Muscle layer of colon (tissue), 2 donors: Measurements from ENCODE around the gene AGA.

Experiments used
- H3K27ac ChIP-seq: one replicate; pipeline ENCODE4 v1.7.0; 2013; ENCODE audit warnings: low read depth, mild to moderate bottlenecking, low read length, moderate library complexity
- H3K27me3 ChIP-seq, 2 donors: one replicate each; pipeline ENCODE4 v1.7.0; 2013; ENCODE audit warnings: low read length in 2 of 2, mild to moderate bottlenecking in 2 of 2; ENCODE audit not compliant: insufficient read depth in 2 of 2, control insufficient read depth in 1 of 2
- H3K36me3 ChIP-seq: one replicate; pipeline ENCODE4 v1.7.0; 2013; ENCODE audit warnings: mild to moderate bottlenecking, low read length; ENCODE audit not compliant: insufficient read depth
- H3K4me1 ChIP-seq: one replicate; pipeline ENCODE4 v1.7.0; 2013; ENCODE audit warnings: mild to moderate bottlenecking, low read length; ENCODE audit not compliant: insufficient read depth
- H3K4me3 ChIP-seq, 2 donors: one replicate each; pipeline ENCODE4 v1.7.0; 2013; ENCODE audit warnings: low read length in 2 of 2, low read depth in 1 of 2, mild to moderate bottlenecking in 1 of 2, moderate library complexity in 1 of 2
- H3K9ac ChIP-seq: one replicate; pipeline ENCODE4 v1.7.0; 2013; ENCODE audit warnings: low read length
- H3K9me3 ChIP-seq: one replicate; pipeline ENCODE4 v1.7.0; 2013; ENCODE audit warnings: mild to moderate bottlenecking, low read length
- donor health status: abdominal sarcoma.
- donor health status: Adenocarcinoma of cecum.

The AGA gene

DNA sequence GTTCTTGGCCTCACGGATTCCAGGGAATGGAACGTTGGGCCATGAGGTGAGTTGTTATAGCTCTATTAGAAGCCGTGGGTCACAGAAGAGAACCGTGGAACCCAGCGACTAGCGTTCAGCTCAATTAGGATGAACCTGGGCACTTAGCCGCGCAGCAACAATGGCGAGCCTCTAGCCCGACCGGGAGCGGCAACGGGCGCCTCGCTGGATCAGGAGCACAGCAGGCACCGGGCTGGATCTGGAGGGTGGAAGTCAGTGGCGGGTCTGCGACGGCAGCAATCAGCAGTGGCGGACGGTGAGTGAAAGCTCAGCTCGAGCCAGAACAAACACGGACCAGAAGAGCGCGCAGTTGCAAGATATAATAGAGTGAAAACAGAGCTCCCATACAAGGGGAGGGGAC lies 34.2 kb downstream of the AGA start:
- Histone ChIP-seq H3K9ac (no peak overlapping the region), H3K36me3 (no peaks in the 10 kb centered on the region), H3K9me3 (no peaks in the 10 kb centered on the region), H3K4me1 (no peaks in the 10 kb centered on the region), H3K27me3 (no peaks in the 10 kb centered on the region), H3K4me3 (no peak overlapping the region), H3K27ac (no peak overlapping the region)

DNA sequence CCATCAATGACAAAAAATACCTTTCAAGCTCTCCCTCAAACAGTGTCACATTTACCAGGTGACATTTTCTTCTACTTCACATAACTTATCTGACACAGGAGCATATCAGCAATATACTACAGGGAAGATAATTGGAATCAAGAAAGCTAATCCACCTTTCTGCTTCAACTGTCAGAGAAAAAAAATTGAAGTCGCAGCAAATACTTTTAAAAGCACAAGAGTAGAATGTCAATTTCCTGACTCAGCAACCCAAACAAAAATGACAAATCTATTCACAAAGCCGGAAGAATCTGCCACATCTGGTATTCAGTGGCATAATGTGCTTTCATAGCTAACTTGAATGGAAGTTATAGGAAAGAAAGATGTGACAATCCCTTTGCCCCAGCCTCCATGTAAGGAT lies 36.7 kb downstream of the AGA start:
- no peaks in the 10 kb centered on the region for H3K9me3 ChIP-seq
- no peak overlapping the region for H3K27ac ChIP-seq
- H3K9ac ChIP-seq, result no peak overlapping the region
- no peaks in the 10 kb centered on the region for H3K27me3 ChIP-seq
- no peaks in the 10 kb centered on the region for H3K36me3 ChIP-seq
- H3K4me3 ChIP-seq, result no peak overlapping the region
- no peaks in the 10 kb centered on the region for H3K4me1 ChIP-seq

- Histone ChIP-seq H3K9me3 (no peaks in the 10 kb centered on the region), H3K36me3 (no peaks in the 10 kb centered on the region), H3K4me1 (no peaks in the 10 kb centered on the region), H3K4me3 (no peak overlapping the region), H3K27ac (no peak overlapping the region), H3K27me3 (no peaks in the 10 kb centered on the region), H3K9ac (no peak overlapping the region)
These were observed 37.3 kb downstream of the AGA start for GRCh38 chr4:177404986-177405385.

GRCh38 chr4:177404342-177404741 lies 37.9 kb downstream of the AGA start:
- Histone ChIP-seq H3K9ac (no peak overlapping the region), H3K27ac (no peak overlapping the region), H3K4me1 (no peaks in the 10 kb centered on the region), H3K9me3 (no peaks in the 10 kb centered on the region), H3K27me3 (no peaks in the 10 kb centered on the region), H3K4me3 (no peak overlapping the region), H3K36me3 (no peaks in the 10 kb centered on the region)

- no peaks in the 10 kb centered on the region for H3K36me3 ChIP-seq
- no peaks in the 10 kb centered on the region for H3K9me3 ChIP-seq
- H3K4me3 ChIP-seq, result no peak overlapping the region
- H3K9ac ChIP-seq, result no peak overlapping the region
- H3K27ac ChIP-seq, result no peak overlapping the region
- H3K27me3 ChIP-seq, result no peaks in the 10 kb centered on the region
- H3K4me1 ChIP-seq, result no peaks in the 10 kb centered on the region
These were observed 38.5 kb downstream of the AGA start for GRCh38 chr4:177403746-177404145.

DNA sequence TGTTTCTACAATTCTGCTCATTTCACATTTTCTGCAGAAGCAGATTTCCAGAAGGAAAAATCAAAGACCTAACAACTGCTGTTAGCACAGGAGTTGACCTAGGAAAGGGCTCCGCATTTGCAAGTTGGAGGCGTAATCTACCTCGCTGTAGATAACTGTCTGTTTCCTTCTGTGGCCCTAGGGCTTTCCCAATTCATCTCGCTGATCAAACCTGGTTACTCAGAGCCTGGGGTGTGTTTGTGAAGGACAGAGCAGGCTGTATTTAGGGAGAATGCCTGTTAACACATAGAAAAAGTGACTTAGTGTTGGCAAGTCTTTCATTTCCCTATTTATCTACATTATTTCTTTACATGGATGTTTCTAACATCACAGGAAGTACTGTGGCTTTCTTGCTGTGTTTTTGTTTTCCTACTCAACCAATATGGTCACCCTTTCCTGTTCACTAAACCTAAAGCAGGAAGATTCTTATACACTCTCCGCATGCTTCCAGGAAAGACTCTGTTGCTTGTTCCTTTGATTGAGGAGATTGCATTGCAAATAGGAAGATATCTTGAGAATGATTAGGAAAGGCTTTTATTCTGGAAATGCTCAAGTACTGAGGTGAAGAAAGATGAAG lies 40.5 kb downstream of the AGA start:
- Histone ChIP-seq H3K36me3 (no peaks in the 10 kb centered on the region), H3K4me1 (no peaks in the 10 kb centered on the region), H3K9me3 (no peaks in the 10 kb centered on the region), H3K4me3 (no peak overlapping the region), H3K27ac (no peak overlapping the region), H3K9ac (no peak overlapping the region), H3K27me3 (no peaks in the 10 kb centered on the region)

GRCh38 chr4:177400030-177400429 lies 42.2 kb downstream of the AGA start:
- Histone ChIP-seq H3K36me3 (no peaks in the 10 kb centered on the region), H3K27me3 (no peaks in the 10 kb centered on the region), H3K4me1 (no peaks in the 10 kb centered on the region), H3K9me3 (no peaks in the 10 kb centered on the region), H3K4me3 (no peak overlapping the region), H3K27ac (no peak overlapping the region), H3K9ac (no peak overlapping the region)

DNA sequence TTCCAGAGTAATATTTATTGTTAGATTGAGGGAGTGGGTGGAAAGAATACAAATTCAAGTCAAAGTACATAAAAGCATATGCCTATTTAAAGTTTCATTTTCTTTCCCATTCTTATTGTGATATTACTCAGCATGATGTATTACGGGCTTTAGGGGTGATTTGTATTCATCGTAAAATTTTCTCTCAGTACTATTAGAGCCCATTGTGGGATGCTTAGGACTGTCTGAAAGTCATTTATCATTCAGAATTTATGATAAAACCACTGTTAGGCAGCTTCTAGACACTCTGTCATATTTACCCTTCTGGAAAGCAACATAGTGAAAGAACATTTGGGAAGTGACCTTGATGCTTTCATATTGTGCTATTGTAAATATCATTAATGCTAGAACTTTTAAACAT lies 45.9 kb downstream of the AGA start:
- Histone ChIP-seq H3K4me3 (no peak overlapping the region), H3K9ac (no peak overlapping the region), H3K9me3 (no peaks in the 10 kb centered on the region), H3K36me3 (no peaks in the 10 kb centered on the region), H3K27me3 (no peaks in the 10 kb centered on the region), H3K27ac (no peak overlapping the region), H3K4me1 (no peaks in the 10 kb centered on the region)

DNA sequence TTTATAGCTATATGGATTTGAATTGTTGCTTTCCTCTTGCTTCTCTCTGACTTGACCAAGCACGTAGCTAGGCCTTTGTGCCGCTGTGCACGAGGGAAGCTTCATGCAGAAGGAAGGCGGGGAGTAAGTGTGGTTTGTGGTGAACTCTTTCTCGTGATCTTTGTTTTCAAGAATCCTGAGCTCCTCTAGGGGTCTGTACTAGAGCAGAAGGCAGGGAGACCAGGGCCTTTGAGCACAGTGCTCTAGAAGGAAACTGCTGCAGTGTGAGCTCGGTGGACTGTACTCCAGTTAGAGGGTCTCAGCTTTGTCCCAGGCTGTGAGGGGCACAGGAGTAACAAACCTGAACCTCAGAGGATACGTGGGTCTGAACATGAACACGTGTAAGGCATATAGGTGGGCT lies 49.0 kb downstream of the AGA start:
- Histone ChIP-seq H3K27ac (no peak overlapping the region), H3K36me3 (no peaks in the 10 kb centered on the region), H3K9ac (no peak overlapping the region), H3K4me3 (no peak overlapping the region), H3K9me3 (no peaks in the 10 kb centered on the region), H3K4me1 (no peaks in the 10 kb centered on the region), H3K27me3 (no peaks in the 10 kb centered on the region)

DNA sequence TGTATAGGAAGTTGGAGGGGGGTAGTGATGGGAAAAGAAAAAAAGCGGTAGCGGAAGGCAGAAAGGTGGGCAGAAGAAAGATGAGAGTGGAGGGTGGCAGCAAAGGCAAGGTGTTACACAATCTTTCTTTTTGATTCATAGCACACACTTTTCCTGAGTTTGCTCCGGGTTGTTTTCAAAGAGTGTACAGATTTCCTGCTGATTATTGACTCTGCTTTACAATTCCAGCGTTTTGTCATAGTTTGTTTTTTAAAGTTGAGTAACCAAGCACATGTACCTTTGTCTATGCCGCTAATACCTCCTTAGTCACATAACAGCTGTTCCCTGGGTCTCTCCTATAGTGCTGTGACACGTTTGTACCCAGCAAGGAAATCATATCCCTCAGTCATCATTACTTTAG lies 50.3 kb downstream of the AGA start:
- no peak overlapping the region for H3K9ac ChIP-seq
- H3K36me3 ChIP-seq, result no peaks in the 10 kb centered on the region
- H3K9me3 ChIP-seq, result no peaks in the 10 kb centered on the region
- no peaks in the 10 kb centered on the region for H3K4me1 ChIP-seq
- H3K27ac ChIP-seq, result no peak overlapping the region
- H3K27me3 ChIP-seq, result no peaks in the 10 kb centered on the region
- no peak overlapping the region for H3K4me3 ChIP-seq

DNA sequence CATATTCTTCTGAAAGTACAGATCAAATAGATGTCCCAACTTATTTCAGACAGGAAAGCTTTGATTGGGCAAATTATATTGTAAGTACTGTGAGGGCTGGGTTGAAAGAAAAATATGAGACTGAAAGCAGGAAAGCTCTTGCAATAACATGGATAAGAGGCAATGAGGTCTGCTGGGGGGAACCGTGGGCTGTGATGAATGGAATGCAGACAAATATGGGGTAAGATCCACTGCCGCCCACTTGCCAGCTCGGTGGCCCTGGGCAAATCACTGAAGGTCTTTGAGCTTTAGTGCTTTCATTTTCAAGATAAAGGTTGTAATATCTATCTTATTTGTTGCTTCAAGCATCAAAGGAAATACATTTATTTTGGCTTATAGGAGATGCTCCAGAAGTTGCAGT lies 51.0 kb downstream of the AGA start:
- H3K4me3 ChIP-seq, result no peak overlapping the region
- H3K9me3 ChIP-seq, result no peaks in the 10 kb centered on the region
- no peaks in the 10 kb centered on the region for H3K4me1 ChIP-seq
- no peaks in the 10 kb centered on the region for H3K36me3 ChIP-seq
- H3K27me3 ChIP-seq, result no peaks in the 10 kb centered on the region
- H3K27ac ChIP-seq, result no peak overlapping the region
- no peak overlapping the region for H3K9ac ChIP-seq

DNA sequence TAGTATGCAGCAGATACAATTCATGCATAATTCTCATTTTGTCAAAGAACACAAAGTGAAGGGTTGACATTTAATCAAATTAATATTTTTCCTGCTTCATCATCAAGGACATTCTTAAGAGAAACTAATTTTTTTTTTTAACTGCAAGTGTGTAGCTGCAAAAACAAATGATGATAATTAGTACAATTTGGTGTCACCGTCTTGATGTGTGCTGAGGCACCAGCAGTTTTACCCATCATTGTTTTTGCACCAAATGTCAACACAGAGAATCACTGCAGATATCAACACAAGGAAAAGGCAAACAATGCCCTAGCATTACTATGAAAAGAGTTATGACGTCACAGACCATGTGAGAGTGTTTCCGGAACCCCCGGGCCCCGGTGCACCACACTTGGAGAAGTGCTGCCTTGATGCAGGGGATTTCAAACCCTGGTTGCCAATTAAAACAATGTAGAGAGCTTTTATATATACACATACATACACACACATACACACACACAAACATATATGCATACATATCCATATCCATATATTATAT lies 55.9 kb downstream of the AGA start:
- Histone ChIP-seq H3K36me3 (no peaks in the 10 kb centered on the region), H3K27me3 (no peaks in the 10 kb centered on the region), H3K9ac (no peak overlapping the region), H3K27ac (no peak overlapping the region), H3K9me3 (no peaks in the 10 kb centered on the region), H3K4me1 (no peaks in the 10 kb centered on the region), H3K4me3 (no peak overlapping the region)
